ENCODE results near the gene TRIM24. TPM values are rescaled to one million over a fixed set of nuclear protein-coding genes. Genes with fewer than 3 reads are reported as not detected.
A peak's percentile ranks its signal among the peaks of the same experiment; 100 is the strongest.

TRIM24 gene
- total and polyA plus RNA-seq, 4 donors, result 7.0 to 33.0 (median 17.4) TPM

- 92 to 96% methylated on average over 8 of the region's 8 CpGs for WGBS, 2 donors
- no peaks in the 10 kb centered on the region for H3K27me3 ChIP-seq (ENCODE audit: control insufficient read depth in 3 of 3, insufficient read depth in 3 of 3, low read length in 2 of 3)
- TF ChIP-seq, protein P1, sequence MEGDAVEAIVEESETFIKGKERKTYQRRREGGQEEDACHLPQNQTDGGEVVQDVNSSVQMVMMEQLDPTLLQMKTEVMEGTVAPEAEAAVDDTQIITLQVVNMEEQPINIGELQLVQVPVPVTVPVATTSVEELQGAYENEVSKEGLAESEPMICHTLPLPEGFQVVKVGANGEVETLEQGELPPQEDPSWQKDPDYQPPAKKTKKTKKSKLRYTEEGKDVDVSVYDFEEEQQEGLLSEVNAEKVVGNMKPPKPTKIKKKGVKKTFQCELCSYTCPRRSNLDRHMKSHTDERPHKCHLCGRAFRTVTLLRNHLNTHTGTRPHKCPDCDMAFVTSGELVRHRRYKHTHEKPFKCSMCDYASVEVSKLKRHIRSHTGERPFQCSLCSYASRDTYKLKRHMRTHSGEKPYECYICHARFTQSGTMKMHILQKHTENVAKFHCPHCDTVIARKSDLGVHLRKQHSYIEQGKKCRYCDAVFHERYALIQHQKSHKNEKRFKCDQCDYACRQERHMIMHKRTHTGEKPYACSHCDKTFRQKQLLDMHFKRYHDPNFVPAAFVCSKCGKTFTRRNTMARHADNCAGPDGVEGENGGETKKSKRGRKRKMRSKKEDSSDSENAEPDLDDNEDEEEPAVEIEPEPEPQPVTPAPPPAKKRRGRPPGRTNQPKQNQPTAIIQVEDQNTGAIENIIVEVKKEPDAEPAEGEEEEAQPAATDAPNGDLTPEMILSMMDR (IDR thresholded peaks at IDR 0.05; ENCODE audit: control extremely low read depth, extremely low read depth), result no peak
- H3K9ac ChIP-seq (ENCODE audit: insufficient read depth in 1 of 2, low read length in 2 of 2), result no peak overlapping the region
- no peak overlapping the region for H3K27ac ChIP-seq (ENCODE audit: low read depth in 1 of 2, low read length in 1 of 2)
- H3K4me1 ChIP-seq (ENCODE audit: control insufficient read depth in 5 of 5, insufficient read depth in 5 of 5, low read length in 5 of 5), result peaks cover 0 to 3% (median 0%) of the 10 kb centered on the region in 5 donors
- peaks cover 31 to 74% (median 51%) of the 10 kb centered on the region in 4 donors for H3K36me3 ChIP-seq (ENCODE audit: control insufficient read depth in 4 of 4, insufficient read depth in 4 of 4, low read length in 4 of 4)
- peaks cover 4 to 35% (median 21%) of the 10 kb centered on the region in 4 donors for H3K9me3 ChIP-seq (ENCODE audit: control insufficient read depth in 4 of 4, insufficient read depth in 3 of 4, low read length in 3 of 4)
- ATAC-seq (ENCODE audit: insufficient read depth, low FRiP score) (no peak), DNase-seq (peak in 1 of 3 donors; percentile 18)
- H3K4me3 ChIP-seq, result no peak overlapping the region
Measured at GRCh38 chr7:138565451-138566114, 105.5 kb downstream of the TRIM24 start.

- Histone ChIP-seq H3K27me3 (ENCODE audit: control insufficient read depth in 3 of 3, insufficient read depth in 3 of 3, low read length in 2 of 3) (no peaks in the 10 kb centered on the region), H3K9ac (ENCODE audit: insufficient read depth in 1 of 2, low read length in 2 of 2) (no peak overlapping the region), H3K27ac (ENCODE audit: low read depth in 1 of 2, low read length in 1 of 2) (no peak overlapping the region), H3K9me3 (ENCODE audit: control insufficient read depth in 4 of 4, insufficient read depth in 3 of 4, low read length in 3 of 4) (peaks cover 4 to 24% (median 14%) of the 10 kb centered on the region in 4 donors), H3K4me3 (no peak overlapping the region), H3K36me3 (ENCODE audit: control insufficient read depth in 4 of 4, insufficient read depth in 4 of 4, low read length in 4 of 4) (peaks cover 24 to 55% (median 39%) of the 10 kb centered on the region in 4 donors), H3K4me1 (ENCODE audit: control insufficient read depth in 5 of 5, insufficient read depth in 5 of 5, low read length in 5 of 5) (no peaks in the 10 kb centered on the region)
- WGBS, 2 donors, result 95 to 98% methylated on average over 2 of the region's 2 CpGs
- TF ChIP-seq, protein P1 (IDR thresholded peaks at IDR 0.05; ENCODE audit: control extremely low read depth, extremely low read depth), result no peak
- no peak for DNase-seq
- no peak for ATAC-seq (ENCODE audit: insufficient read depth, low FRiP score)
Measured at GRCh38 chr7:138568655-138569054, 108.6 kb downstream of the TRIM24 start.

DNA sequence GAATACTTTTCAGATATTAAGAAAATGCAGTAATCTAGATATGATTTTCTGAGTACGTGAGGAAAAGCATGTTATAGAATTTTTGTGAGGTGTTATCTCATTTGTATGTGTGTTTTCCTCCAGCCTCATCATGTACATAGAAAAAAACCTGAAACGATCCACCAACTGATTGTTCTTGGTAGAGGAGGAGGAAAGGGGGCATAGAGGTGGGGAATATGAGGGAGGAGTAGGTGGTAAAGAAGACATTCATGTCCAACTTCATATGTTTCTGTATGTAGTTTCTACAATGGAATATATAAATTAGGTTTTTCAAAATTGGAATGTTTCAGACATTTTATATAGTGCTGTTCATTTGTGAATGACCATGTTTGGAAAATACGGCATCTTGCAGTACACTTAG lies 109.4 kb downstream of the TRIM24 start:
- Histone ChIP-seq H3K36me3 (ENCODE audit: control insufficient read depth in 4 of 4, insufficient read depth in 4 of 4, low read length in 4 of 4) (peaks cover 20 to 52% (median 34%) of the 10 kb centered on the region in 4 donors), H3K9me3 (ENCODE audit: control insufficient read depth in 4 of 4, insufficient read depth in 3 of 4, low read length in 3 of 4) (peaks cover 4 to 16% (median 10%) of the 10 kb centered on the region in 4 donors), H3K9ac (ENCODE audit: insufficient read depth in 1 of 2, low read length in 2 of 2) (no peak overlapping the region), H3K27me3 (ENCODE audit: control insufficient read depth in 3 of 3, insufficient read depth in 3 of 3, low read length in 2 of 3) (no peaks in the 10 kb centered on the region), H3K4me1 (ENCODE audit: control insufficient read depth in 5 of 5, insufficient read depth in 5 of 5, low read length in 5 of 5) (no peaks in the 10 kb centered on the region), H3K27ac (ENCODE audit: low read depth in 1 of 2, low read length in 1 of 2) (no peak overlapping the region), H3K4me3 (no peak overlapping the region)
- DNase-seq (no peak), ATAC-seq (ENCODE audit: insufficient read depth, low FRiP score) (no peak)
- WGBS, 2 donors, result 99% methylated on average over 3 of the region's 3 CpGs
- TF ChIP-seq, protein P1 (IDR thresholded peaks at IDR 0.05; ENCODE audit: control extremely low read depth, extremely low read depth), result no peak
